H9 (cell line): ENCODE measurements around the gene MIS18A. TPM values are rescaled to one million over a fixed set of nuclear protein-coding genes. Genes with fewer than 3 reads are reported as not detected.

ENCODE experiments used
- DNase-seq: peaks from one replicate; pipeline ENCODE4 v3.0.0-alpha.2; 2017
- H2AFZ ChIP-seq: one replicate; pipeline ENCODE4 v1.6.1; 2013; ENCODE audit warnings: mild to moderate bottlenecking, low read length, control low read depth, moderate library complexity
- H2AK5ac ChIP-seq: 2 replicates; pipeline ENCODE4 v1.6.1; 2013; ENCODE audit warnings: low read length, control low read depth, mixed read lengths; ENCODE audit not compliant: insufficient read length
- H2BK120ac ChIP-seq: one replicate; pipeline ENCODE4 v1.6.1; 2013; ENCODE audit warnings: low read depth, mild to moderate bottlenecking, low read length, control low read depth, inconsistent platforms; ENCODE audit not compliant: poor library complexity, severe bottlenecking
- H2BK12ac ChIP-seq: 2 replicates; pipeline ENCODE4 v1.6.1; 2013; ENCODE audit warnings: low read length, control low read depth, mixed read lengths, low read depth; ENCODE audit not compliant: insufficient read length
- H2BK15ac ChIP-seq: 2 replicates; pipeline ENCODE4 v1.6.1; 2013; ENCODE audit warnings: low read depth, low read length, control low read depth
- H2BK20ac ChIP-seq: one replicate; pipeline ENCODE4 v1.6.1; 2013; ENCODE audit warnings: low read depth, mild to moderate bottlenecking, low read length, control low read depth, inconsistent platforms; ENCODE audit not compliant: poor library complexity, severe bottlenecking
- H2BK5ac ChIP-seq: 2 replicates; pipeline ENCODE4 v1.6.1; 2013; ENCODE audit warnings: low read length, control low read depth, mixed read lengths; ENCODE audit not compliant: insufficient read length
- H3K14ac ChIP-seq: 2 replicates; pipeline ENCODE4 v1.6.1; 2013; ENCODE audit warnings: low read length, control low read depth; ENCODE audit not compliant: insufficient read depth
- H3K18ac ChIP-seq: 2 replicates; pipeline ENCODE4 v1.6.1; 2013; ENCODE audit warnings: low read depth, mild to moderate bottlenecking, mixed read lengths, low read length, control low read depth; ENCODE audit not compliant: insufficient read length
- H3K23ac ChIP-seq: 2 replicates; pipeline ENCODE4 v1.6.1; 2013; ENCODE audit warnings: low read length, control low read depth, mixed read lengths, low read depth; ENCODE audit not compliant: insufficient read length
- H3K23me2 ChIP-seq: 2 replicates; pipeline ENCODE4 v1.6.1; 2013; ENCODE audit warnings: low read depth, mild to moderate bottlenecking, mixed read lengths, low read length, control low read depth; ENCODE audit not compliant: insufficient read length, poor library complexity, severe bottlenecking
- H3K27ac ChIP-seq: 2 replicates; pipeline ENCODE4 v1.5.1; 2013; ENCODE audit warnings: low read length, control low read depth, mixed read lengths, low read depth; ENCODE audit not compliant: insufficient read length
- H3K27me3 ChIP-seq: 2 replicates; pipeline ENCODE4 v1.6.1; 2013; ENCODE audit warnings: low read length, control low read depth, inconsistent platforms; ENCODE audit not compliant: insufficient read depth
- H3K4ac ChIP-seq: 2 replicates; pipeline ENCODE4 v1.6.1; 2013; ENCODE audit warnings: low read depth, mild to moderate bottlenecking, control low read depth, inconsistent platforms, low read length, moderate library complexity
- H3K4me1 ChIP-seq: 2 replicates; pipeline ENCODE4 v1.6.1; 2013; ENCODE audit warnings: low read length, control low read depth, inconsistent platforms; ENCODE audit not compliant: insufficient read depth
- H3K4me2 ChIP-seq: 2 replicates; pipeline ENCODE4 v1.6.1; 2013; ENCODE audit warnings: low read length, control low read depth, mixed read lengths; ENCODE audit not compliant: insufficient read length, insufficient read depth
- H3K56ac ChIP-seq: 2 replicates; pipeline ENCODE4 v1.6.1; 2013; ENCODE audit warnings: low read depth, mild to moderate bottlenecking, mixed read lengths, low read length, control low read depth; ENCODE audit not compliant: insufficient read length
- H3K79me1 ChIP-seq: 2 replicates; pipeline ENCODE4 v1.6.1; 2013; ENCODE audit warnings: low read depth, mild to moderate bottlenecking, moderate library complexity, low read length, control low read depth, inconsistent platforms; ENCODE audit not compliant: insufficient read depth, poor library complexity, severe bottlenecking
- H3K79me2 ChIP-seq: 2 replicates; pipeline ENCODE4 v1.6.1; 2013; ENCODE audit warnings: low read length, control low read depth, inconsistent platforms; ENCODE audit not compliant: insufficient read depth
- H3K9ac ChIP-seq: 2 replicates; pipeline ENCODE4 v1.6.1; 2013; ENCODE audit warnings: low read length, control low read depth, mixed read lengths; ENCODE audit not compliant: insufficient read length; ENCODE audit errors: extremely low read depth
- H3K9me3 ChIP-seq: one replicate; pipeline ENCODE4 v1.6.1; 2013; ENCODE audit warnings: low read depth, low read length, inconsistent platforms; ENCODE audit not compliant: control insufficient read depth
- H3T11ph ChIP-seq: one replicate; pipeline ENCODE4 v1.6.1; 2013; ENCODE audit warnings: mild to moderate bottlenecking, low read length, control low read depth, inconsistent platforms
- H4K20me1 ChIP-seq: one replicate; pipeline ENCODE4 v1.6.1; 2013; ENCODE audit not compliant: control insufficient read depth, insufficient read length, insufficient read depth
- H4K5ac ChIP-seq: 2 replicates; pipeline ENCODE4 v1.6.1; 2013; ENCODE audit warnings: low read depth, mild to moderate bottlenecking, mixed read lengths, low read length, control low read depth; ENCODE audit not compliant: insufficient read length
- H4K8ac ChIP-seq: replicated peaks from 2 replicates; pipeline ENCODE4 v1.6.1; 2013; ENCODE audit warnings: low read length, control low read depth, mixed read lengths, low read depth; ENCODE audit not compliant: insufficient read length
- H4K91ac ChIP-seq: 2 replicates; pipeline ENCODE4 v1.6.1; 2013; ENCODE audit warnings: low read depth, mild to moderate bottlenecking, moderate library complexity, mixed read lengths, low read length, control low read depth; ENCODE audit not compliant: insufficient read length
- H3K27ac Mint-ChIP-seq, 3 experiments: 2 replicates in 2 of 3; 3 replicates in 1 of 3; pipeline ENCODE4 v1.8.0; 2020 to 2021; ENCODE audit warnings: mixed read lengths in 3 of 3, mild to moderate bottlenecking in 1 of 3, moderate library complexity in 1 of 3
- H3K27me3 Mint-ChIP-seq: 2 replicates; pipeline ENCODE4 v1.8.0; 2021; ENCODE audit warnings: low read depth, mild to moderate bottlenecking, moderate library complexity, mixed read lengths
- H3K36me3 Mint-ChIP-seq, 3 experiments: 2 replicates in 2 of 3; 3 replicates in 1 of 3; pipeline ENCODE4 v1.8.0; 2020 to 2021; ENCODE audit warnings: low read depth in 3 of 3, mixed read lengths in 3 of 3; ENCODE audit not compliant: insufficient read depth in 1 of 3
- H3K4me1 Mint-ChIP-seq, 2 experiments: 2 replicates each; pipeline ENCODE4 v1.8.0; 2020; ENCODE audit warnings: mixed read lengths in 2 of 2
- H3K4me3 Mint-ChIP-seq, 2 experiments: 2 replicates in 1 of 2; 3 replicates in 1 of 2; pipeline ENCODE4 v1.8.0; 2020 to 2021; ENCODE audit warnings: mild to moderate bottlenecking in 2 of 2, mixed read lengths in 2 of 2, moderate library complexity in 1 of 2
- H3K9me3 Mint-ChIP-seq, 2 experiments: 2 replicates in 1 of 2; 3 replicates in 1 of 2; pipeline ENCODE4 v1.8.0; 2020; ENCODE audit warnings: mild to moderate bottlenecking in 2 of 2, mixed read lengths in 2 of 2, moderate library complexity in 1 of 2
- WGBS: extraction: QIAGEN DNeasy Blood & Tissue Kit; methylation state at CpG from one replicate; pipeline ENCODE4 v1.1.7; 2013; ENCODE audit warnings: missing lambda C conversion rate, low lambda C conversion rate, mixed read lengths; ENCODE audit not compliant: insufficient read length; ENCODE audit errors: extremely low coverage; 5-methylcytosine and 5-hydroxymethylcytosine counted together
- total RNA-seq: library from RNA; stranded (reverse); gene quantifications from 2 replicates; pipeline ENCODE4 v1.2.1, GENCODE V29; 2021
- TF ChIP-seq, protein P1 (sequence below): fragments of 200-600 bp; sonication (generic); conservative IDR thresholded peaks from 3 replicates; pipeline ENCODE4 v1.8.0; 2021; ENCODE audit warnings: antibody characterized with exemption, mild to moderate bottlenecking

MIS18A gene
- total RNA-seq, 1 experiment from 2014 or later, result 56.5 TPM

DNA sequence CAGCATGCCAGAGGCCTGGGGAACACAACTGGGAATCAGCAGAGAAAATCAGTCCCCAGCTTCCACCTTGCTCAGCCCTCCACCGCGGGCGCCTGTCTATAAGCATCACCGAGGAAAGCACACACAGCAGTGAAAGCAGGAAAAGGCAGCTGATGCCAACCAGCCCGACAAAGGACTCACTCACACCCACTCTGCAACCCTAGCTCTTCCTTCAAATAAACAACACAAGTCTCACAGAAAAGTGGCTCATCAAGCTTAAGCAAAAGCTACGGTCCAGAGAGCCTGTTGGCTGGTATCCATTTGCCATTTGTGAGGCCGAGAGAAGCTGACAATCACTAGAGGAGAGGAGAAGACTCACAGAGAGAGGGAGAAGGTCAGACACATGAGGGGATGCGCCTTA, 46.9 kb upstream of the MIS18A start:
- H2AFZ ChIP-seq, result no peak overlapping the region
- Mint-ChIP-seq H3K36me3 (peaks cover 40 to 86% (median 80%) of the 10 kb centered on the region in 3 experiments), H3K4me3 (no peak overlapping the region), H3K9me3 (no peaks in the 10 kb centered on the region), H3K27ac (no peak overlapping the region), H3K4me1 (peaks cover 3 to 4% of the 10 kb centered on the region in 2 experiments), H3K27me3 (no peaks in the 10 kb centered on the region)
- H2BK120ac ChIP-seq, result no peak overlapping the region
- H4K5ac ChIP-seq, result no peak overlapping the region
- no peak for DNase-seq
- H2BK20ac ChIP-seq, result no peak overlapping the region
- no peak overlapping the region for H3T11ph ChIP-seq
- H2BK5ac ChIP-seq, result no peak overlapping the region
- H4K91ac ChIP-seq, result no peak overlapping the region
- H2BK15ac ChIP-seq, result no peak overlapping the region
- no peaks in the 10 kb centered on the region for H3K4me1 ChIP-seq
- H3K18ac ChIP-seq, result no peak overlapping the region
- H3K27me3 ChIP-seq, result no peaks in the 10 kb centered on the region
- H2AK5ac ChIP-seq, result no peak overlapping the region
- H3K4ac ChIP-seq, result no peak overlapping the region
- no peaks in the 10 kb centered on the region for H3K9me3 ChIP-seq
- no peak overlapping the region for H3K9ac ChIP-seq
- H3K23ac ChIP-seq, result no peak overlapping the region
- H3K4me2 ChIP-seq, result no peak overlapping the region
- no peaks in the 10 kb centered on the region for H3K79me2 ChIP-seq
- H2BK12ac ChIP-seq, result no peak overlapping the region
- no peak overlapping the region for H3K56ac ChIP-seq
- H3K79me1 ChIP-seq, result no peaks in the 10 kb centered on the region
- no peaks in the 10 kb centered on the region for H4K20me1 ChIP-seq
- H3K14ac ChIP-seq, result no peak overlapping the region
- no peak overlapping the region for H3K27ac ChIP-seq
- no peak overlapping the region for H4K8ac ChIP-seq
- TF ChIP-seq, protein P1, sequence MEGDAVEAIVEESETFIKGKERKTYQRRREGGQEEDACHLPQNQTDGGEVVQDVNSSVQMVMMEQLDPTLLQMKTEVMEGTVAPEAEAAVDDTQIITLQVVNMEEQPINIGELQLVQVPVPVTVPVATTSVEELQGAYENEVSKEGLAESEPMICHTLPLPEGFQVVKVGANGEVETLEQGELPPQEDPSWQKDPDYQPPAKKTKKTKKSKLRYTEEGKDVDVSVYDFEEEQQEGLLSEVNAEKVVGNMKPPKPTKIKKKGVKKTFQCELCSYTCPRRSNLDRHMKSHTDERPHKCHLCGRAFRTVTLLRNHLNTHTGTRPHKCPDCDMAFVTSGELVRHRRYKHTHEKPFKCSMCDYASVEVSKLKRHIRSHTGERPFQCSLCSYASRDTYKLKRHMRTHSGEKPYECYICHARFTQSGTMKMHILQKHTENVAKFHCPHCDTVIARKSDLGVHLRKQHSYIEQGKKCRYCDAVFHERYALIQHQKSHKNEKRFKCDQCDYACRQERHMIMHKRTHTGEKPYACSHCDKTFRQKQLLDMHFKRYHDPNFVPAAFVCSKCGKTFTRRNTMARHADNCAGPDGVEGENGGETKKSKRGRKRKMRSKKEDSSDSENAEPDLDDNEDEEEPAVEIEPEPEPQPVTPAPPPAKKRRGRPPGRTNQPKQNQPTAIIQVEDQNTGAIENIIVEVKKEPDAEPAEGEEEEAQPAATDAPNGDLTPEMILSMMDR, result no peak
- no peaks in the 10 kb centered on the region for H3K23me2 ChIP-seq
- WGBS, result no CpG with 5 or more reads among the region's 8 CpGs
